AG10803 (cell line): ENCODE data around the gene DUSP28.
"Not testable (repeated sequence)": the region's sequence is repeated elsewhere in the genome, so short reads cannot be mapped to it uniquely, and the experiment has no call there.

Source experiments
- DNase-seq: peaks from one replicate; pipeline ENCODE4 v3.0.0; 2010; ENCODE audit warnings: low read depth
- H3K4me3 ChIP-seq: 2 replicates; pipeline ENCODE4 v1.5.1; 2011; ENCODE audit warnings: mild to moderate bottlenecking, low read length, control low read depth
- CTCF ChIP-seq: conservative IDR thresholded peaks from 2 replicates; pipeline ENCODE4 v1.5.1; 2011; ENCODE audit warnings: mild to moderate bottlenecking, low read length, control low read depth, inconsistent platforms

Gene DUSP28

GRCh38 chr2:240528406-240529040, 31.6 kb upstream of the DUSP28 start:
- TF ChIP-seq CTCF: no peak
- no peak for DNase-seq

GRCh38 chr2:240529344-240529999, 30.7 kb upstream of the DUSP28 start:
- no peak overlapping the region for H3K4me3 ChIP-seq
- TF ChIP-seq CTCF: no peak
- DNase-seq: no peak

More at GRCh38 chr2:240528406-240529040, 31.6 kb upstream of the DUSP28 start:
- no peak overlapping the region for H3K4me3 ChIP-seq

GRCh38 chr2:240530181-240530580, 30.0 kb upstream of the DUSP28 start:
- no peak for TF ChIP-seq CTCF
- no peak overlapping the region for H3K4me3 ChIP-seq
- no peak for DNase-seq

GRCh38 chr2:240531038-240531437, 29.1 kb upstream of the DUSP28 start:
- TF ChIP-seq CTCF: no peak

GRCh38 chr2:240532031-240532775, 28.0 kb upstream of the DUSP28 start:
- no peak for DNase-seq
- TF ChIP-seq CTCF: no peak
- H3K4me3 ChIP-seq: no peak overlapping the region

More at GRCh38 chr2:240531038-240531437, 29.1 kb upstream of the DUSP28 start:
- no peak overlapping the region for H3K4me3 ChIP-seq
- DNase-seq: no peak

- no peak for DNase-seq
- TF ChIP-seq CTCF: no peak
- H3K4me3 ChIP-seq: no peak overlapping the region
These were observed 22.0 kb upstream of the DUSP28 start for GRCh38 chr2:240538031-240538780.

- H3K4me3 ChIP-seq, DNase-seq: not testable (repeated sequence)
These were observed 21.1 kb upstream of the DUSP28 start for GRCh38 chr2:240539101-240539500.
